Suppressor macrophage treated with lipopolysaccharide for 4 hours (primary cell): Measurements from ENCODE around the gene ZGPAT.

Source experiments
- DNase-seq: peaks from one replicate; pipeline ENCODE4 v3.0.0-alpha.2; 2020

ZGPAT gene

DNA sequence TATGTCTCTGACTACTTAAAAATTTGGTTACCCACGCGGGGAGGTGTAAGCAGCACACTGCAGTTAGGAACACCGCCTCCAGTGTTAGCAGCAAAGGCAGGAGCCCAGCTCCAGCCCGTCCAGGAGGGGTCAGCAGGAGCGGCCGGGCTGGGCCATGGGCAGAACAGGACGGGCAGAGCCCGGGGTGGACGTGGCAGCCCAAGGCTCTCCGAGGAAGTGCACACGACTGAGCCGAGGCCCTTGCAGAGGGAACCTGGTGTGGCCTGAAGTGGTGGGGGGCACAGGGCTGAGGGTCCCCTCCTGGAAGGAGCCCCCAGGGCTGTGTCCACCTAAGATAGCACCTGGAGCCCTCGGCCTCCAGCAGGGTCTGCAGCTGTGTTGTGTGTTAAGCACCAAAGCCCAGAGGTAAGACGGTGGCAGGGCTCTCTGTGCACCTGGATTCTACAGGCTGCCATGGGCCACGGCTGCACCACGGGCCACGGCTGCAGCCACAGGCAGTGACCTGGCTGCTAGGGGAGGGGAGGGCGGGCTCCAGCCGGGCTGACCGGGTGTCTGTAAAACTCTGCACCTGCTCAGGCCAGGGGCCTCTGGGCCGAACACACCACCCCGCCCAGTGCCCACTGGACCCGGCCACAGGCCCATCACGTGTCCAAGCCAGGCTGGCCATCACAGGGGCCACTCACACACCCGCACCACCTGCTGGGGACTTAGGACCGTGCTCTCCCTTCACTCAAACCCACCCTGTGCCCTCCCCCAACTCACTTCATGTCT lies 38.3 kb downstream of the ZGPAT start:
- no peak for DNase-seq

DNA sequence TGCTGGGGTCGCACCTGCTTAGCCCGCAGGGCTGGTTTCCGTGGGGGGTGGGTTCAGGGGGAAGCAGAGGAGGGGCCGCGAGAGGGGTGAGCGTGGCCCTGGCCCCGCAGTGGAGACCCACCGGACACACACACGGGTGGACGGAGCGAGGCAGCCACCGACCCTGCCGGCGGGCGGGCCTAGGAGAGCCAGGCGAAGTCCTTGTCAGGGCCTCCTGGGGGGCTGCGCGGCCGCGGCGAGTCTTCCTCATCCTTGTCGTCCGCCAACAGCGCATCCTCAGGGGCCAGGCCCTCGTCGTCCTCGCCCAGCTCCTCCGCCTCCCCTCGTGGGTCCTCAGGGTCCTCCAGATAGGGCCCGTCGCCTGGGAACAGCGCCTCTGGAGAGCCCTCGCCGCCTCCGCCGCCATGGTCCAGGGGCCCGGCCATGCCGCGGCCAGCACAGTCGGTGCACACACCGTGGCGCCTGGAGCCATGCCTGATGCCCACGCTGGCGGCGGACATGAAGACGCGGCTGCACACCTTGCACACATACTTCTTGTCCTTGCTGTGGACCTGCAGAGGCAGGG lies 39.0 kb downstream of the ZGPAT start:
- DNase-seq: no peak

DNA sequence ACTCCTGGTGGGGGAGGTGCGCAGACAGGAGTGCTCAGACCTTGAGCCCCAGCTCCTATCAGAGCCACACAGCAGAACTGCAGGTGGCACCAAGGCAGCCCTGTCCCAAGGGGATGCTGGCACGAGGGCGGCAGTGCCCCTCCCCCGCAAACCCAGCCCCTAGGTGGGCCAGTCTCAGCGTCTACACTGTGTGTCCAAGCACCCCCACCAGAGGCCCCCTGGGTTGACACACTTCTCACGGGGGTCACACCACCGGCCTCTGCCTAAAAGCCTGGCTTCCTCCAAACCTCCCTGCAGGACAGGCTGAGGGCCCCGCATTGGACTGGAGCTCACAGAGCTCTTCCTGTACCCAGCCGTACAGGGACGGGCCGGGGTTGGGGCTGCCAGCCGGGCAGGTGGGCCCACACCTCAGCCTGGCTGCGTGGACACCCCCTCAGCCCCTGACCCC lies 39.8 kb downstream of the ZGPAT start:
- DNase-seq: no peak

DNA sequence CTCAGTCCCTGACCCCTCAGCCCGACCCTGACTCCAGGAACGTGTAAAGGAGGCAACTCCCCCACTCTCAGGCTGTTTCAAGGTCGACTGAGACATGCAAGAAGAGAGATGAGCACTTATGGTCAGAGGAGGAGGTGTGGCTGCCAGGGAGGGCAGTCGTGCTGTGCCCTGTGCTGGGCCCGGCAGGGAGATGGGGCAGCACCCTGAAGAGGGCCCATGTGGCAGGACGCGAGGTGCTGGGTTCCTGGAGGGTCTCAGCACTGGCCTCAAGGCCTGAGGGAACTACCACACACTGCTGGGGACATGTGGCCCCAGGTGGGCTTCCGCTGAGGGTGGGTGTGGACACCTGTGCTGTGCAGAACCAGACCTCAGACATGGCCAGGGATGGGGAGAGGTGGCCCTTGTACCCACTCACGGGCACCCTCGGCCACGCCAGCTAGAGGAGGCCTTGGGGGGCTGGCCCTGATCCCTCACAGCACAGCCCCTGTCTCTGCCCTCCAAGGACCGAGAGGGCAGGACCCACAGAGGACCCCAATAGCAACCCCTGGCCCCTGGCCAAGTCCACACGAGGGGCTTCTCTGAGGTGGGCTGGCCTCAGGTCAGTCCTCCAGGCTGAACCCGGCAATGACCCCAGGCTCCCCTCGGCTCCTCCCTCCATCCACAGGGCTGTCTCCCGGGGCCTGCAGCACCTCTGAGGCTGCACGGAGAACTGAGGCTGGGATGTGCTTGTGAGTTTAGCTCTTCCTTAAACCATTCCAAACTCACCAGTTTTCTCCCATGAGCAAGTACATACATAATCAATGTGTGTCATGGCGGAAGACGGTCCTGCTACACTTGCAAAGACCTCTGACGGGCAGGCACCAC lies 40.5 kb downstream of the ZGPAT start:
- no peak for DNase-seq

DNA sequence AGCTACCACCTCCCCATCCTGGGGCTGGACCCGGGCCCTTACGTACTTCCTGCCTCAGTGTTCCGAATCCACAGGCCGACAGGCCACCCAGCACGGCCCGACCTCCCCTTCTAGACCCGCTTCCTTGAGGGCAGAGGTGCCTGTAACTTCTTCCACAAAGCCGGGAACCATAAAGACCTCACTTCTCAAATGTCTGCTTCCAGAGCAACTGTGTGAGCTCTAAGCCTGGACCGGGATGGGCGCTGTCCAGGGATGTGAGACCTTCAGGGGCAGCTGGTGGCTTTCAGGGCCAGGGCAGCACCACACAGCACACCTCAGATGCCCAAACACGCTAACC lies 41.1 kb downstream of the ZGPAT start:
- no peak for DNase-seq

DNA sequence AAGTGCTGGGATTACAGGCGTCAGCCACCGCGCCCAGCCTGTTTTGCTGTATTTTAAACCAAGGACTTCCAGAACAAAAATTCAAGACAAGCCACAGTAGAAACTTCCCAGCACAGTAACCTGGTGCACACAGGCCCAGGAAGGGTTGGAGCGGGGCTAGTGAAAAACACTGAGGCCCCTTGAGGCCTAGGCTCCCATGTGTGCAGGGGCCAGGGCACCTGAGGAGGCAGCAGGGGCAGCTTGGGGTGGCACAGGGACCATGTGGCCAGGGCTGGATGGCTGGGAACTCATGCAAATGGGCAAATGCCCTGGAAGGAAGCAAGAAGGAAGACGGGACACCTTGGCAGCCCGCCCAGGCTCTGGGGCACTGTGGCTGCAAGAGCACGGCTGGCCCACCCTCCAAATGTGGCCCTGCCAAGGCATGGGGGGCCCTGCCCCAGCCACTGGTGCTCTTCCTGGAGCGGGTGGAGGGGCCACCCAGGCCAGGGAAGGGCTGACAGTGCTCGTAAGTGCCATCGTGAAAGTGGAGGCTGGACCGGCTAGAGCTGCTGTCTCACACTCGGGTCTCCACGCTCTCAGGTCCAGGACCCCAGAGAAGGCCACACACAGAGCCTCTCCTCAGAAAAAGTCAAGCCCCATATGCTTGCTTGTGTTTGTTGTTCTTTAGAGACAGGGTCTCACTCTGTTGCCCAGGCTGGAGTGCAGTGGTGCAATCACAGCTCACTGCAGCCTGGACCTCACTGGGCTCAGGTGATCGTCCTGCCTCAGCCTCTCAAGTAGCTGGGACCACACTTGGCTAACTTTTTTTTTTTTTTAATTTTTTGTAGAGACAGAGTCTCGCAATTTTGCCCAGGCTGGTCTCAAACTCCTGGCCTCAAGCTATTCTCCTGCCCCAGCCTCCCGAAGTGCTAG lies 42.0 kb downstream of the ZGPAT start:
- no peak for DNase-seq

DNA sequence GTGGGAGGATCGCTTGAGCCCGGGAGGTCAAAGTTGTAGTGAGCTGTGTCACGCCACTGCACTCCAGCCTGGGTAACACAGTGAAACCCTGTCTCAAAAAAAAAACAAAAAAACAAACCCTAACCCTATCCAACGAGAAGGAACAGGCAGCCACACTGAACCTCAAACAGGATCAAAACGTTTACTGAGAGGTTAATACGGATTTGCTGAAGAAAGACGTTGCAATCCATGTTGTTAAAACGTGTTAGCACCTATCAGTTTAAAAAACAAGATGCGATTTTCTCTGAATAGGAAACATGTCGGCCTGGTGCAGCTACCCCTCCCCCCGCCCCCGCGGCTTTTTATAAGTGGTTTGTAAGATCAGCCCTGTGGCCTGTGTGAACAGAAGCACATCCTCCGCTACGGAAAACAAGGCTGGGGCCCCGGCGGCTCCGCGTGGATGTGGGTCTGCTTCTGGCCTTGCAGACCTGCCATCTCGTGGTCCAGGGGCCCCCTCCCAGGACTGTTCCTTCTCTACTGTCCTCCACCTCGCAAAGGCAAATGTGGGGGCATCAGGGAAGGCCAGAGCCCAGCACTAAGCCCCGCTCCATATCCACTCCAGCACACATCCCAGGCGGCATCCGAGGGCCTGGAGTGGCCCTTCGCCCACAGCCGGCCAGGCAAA lies 43.1 kb downstream of the ZGPAT start:
- DNase-seq: no peak

DNA sequence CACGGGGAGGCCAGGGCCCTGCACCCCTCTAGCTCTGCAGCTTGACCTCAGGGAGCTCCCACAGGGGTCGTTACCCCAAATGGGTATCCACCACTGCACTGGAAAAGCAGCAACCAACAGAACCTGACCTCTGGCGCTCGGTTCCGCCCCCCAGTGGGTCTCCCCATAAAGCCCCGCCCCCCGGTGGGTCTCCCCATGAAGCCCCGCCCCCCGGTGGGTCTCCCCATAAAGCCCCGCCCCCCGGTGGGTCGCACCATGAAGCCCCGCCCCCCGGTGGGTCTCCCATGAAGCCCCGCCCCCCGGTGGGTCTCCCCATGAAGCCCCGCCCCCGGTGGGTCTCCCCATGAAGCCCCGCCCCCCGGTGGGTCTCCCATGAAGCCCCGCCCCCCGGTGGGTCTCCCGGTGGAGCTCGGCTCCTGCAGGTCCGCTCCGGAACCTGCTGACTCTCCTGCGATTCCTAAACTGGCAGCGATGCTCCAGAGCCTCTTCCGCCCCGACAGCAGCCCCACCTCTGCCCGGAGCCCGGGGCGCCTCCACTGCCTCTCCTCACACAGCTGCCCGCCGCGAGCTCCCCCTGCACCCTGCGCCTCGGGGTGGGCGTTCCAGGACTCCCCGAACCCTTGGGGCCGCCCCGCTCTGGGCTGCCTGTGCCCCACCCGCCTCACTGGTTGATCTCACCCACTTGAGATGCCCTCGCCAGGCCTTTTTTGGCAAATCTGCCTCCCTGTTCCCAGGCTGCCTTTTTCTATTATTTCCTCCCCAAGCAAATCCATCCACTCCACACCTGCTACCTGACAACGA lies 43.8 kb downstream of the ZGPAT start:
- no peak for DNase-seq

DNA sequence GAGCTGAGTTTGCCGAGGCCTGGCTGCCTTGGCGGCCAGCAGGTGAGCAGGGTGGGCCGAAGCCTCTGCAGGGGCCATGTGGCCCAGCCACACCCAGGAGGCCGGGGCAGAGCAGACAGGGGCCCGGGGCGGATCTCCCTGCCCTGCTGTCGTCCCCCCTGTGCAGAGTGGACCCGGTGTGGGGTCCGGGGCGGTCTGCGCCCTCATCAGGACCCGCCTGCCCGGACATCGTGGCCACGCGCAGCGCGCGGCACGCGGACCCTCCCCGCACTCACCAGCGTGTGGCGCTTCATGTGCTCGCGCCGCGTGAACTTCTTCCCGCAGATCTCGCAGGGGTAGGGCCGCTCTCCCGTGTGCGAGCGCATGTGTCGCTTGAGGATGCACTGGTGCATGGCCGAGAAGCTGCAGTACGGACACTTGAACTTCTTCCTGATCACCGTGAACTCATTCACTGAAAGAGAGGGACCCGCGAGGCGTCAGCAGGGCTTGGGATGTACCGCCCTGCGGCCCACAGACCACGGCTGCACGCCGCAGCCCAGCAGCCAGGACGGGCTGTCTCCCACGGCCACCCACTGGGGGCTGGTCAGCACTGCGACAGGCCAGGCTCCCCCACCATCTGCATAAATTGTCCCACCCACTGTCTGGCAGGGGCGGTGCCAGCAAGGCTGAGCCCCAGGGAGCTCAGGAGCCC lies 44.7 kb downstream of the ZGPAT start:
- DNase-seq: no peak

DNA sequence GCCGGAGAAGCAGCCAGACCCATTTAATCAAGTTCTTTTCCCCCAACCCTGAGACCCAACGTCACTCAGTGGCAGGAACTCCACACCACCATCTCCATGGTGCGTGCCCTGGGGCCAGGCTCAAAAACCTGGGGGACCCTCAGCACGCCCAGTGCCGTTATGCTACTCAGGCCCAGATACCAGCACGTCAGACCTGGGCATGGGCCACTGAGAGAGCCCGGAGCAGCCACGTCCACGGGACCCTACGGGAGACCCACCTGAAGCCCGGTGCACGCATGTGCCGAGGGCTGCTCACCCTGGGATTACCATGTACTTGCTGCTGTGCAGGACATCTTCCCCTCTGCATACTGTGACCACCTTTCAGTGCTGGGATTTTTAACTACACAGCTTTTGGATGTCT lies 45.5 kb downstream of the ZGPAT start:
- DNase-seq: no peak

DNA sequence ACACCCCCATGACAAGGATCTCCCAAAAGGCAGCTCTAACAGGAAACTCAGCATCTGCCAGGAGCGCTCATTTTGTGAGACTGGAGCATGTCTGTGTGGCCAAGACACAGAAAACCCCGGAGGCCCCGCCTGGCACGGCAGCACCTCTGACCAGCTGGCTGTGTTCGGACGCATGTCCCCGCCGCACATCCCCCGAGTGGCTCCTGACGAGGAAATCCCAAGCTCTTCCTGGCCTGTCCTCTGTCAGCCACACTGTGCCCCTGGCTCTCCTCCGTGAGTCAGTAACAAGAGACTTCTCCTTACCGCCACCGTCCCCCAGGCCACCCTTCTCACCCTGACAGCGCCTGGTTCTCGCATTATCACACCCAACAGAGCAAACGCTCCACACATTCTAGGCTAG lies 46.2 kb downstream of the ZGPAT start:
- DNase-seq: no peak

DNA sequence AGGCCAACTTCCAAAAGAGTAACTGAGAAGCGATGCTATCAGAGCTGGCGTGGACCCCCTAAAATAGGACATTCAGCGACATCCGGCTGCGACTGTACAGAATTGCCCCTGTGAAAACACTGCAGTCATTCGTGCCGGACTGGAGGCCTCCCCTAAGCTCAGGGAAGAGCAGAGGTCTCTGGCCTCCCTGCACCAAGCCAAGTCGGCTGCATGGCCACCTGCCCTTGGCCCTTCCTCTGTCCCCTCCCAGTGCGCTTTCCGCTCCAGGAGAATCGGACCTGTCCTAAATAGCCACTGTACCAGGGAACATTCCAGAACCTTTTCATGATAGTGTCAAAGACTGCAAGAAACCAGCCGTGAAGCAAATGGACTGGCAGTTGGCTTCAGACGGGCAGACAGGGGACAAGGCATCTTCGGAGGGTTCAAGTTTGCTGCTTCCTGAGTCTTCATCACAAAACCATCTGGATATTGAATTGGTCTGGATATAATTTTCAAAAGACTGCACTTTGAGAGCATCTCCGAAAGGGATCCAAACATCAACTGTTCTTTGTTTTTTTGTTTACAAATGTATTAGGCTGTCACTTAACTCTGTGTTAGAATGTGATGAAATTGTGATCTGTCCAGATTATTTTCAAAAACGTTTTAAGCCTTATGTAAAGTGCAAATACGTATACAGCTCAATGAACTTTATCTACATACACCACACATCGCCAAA lies 48.3 kb downstream of the ZGPAT start:
- DNase-seq: no peak

DNA sequence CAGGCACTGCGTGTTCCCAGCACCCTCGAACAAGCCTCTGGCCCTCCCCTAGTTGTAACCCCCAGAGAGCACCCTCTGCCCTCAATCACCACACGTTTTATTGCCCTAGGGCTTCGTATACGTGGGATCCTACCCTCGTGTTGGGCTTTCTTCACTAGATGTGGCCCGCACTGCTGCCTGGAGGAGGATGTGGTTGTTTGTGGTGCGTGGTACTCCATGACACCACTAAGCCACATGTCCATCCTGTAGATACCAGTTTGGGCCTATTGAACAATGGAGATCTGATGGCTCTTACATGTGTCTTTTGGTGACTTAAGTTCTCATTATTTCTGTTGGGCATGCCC lies 48.8 kb downstream of the ZGPAT start:
- no peak for DNase-seq

DNA sequence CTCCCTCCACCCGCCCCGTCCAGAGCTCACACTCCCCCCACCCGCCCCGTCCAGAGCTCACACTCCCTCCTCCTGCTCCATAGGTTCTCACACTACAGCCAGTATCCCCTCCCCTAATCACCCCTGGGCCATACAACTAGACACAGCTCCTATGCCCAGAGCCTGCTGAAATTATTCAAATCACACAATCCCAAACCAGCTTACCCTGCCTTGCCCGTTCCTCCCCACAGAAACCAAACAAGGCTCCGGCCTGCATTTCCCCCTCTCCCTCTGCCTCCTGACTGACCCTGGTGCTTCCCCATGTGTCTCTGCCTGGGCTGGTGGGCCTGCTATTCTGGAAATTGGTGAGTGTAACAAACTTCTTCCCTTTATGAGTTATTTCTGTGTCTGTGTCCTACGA lies 50.3 kb downstream of the ZGPAT start:
- DNase-seq: no peak

DNA sequence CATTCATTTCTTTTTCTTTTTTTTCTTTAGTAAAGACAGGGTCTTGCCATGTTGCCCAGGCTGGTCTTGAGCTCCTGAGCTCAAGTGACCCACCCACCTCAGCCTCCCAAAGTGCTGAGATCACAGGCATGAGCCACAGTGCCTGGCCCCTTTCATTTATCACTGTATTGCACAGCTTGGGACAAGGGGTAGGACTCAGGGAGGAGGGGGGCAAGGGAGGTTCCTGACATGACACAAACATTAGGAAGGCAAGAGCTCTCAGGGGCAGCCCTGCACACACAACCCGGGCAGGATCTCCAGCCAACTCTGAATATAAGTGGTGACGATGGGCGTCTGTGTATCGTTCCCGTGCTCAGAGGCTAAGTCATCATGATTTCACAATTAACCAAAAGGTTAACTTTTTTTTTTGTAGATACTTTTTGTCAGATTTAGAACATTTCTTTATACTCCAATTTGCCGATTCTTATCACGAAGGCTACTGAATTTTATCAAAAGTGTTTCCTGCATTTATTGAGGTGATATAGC lies 51.6 kb downstream of the ZGPAT start:
- no peak for DNase-seq

DNA sequence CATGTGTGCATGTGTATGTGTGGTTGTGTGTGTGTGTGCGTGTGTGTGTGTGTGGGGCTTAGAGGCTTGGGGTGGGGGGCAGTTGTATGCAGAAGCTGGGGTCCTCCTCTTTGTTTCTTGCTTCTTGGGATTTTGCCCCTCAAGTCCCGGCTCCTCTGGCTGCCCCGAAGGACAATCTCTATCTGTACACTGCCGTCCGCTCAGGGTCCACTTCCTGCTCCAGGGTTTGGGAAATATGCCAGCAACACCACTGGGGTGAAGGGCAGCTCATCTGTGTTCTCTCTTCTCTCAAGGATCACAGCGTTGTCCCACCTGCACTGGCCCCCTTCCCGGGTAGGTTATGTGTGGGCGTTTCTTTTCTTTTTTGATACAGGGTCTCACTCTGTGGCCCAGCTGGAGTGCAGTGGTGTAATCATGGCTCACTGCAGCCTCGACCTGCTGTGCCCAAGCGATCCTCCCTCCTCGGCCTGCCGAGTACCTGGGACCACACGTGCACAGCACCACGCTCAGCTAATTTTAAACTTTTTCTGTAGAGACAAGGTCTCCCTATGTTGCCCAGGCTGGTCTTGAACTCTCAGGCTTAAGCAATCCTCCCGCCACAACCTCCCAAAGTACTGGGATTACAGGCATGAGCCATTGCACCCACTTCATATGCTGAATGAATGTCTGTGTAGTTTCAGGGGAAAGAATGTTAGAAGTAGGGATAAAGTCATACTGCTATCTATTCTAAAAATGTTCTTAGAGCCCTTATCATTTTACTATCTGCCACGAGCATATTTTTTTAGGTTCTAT lies 57.4 kb downstream of the ZGPAT start:
- no peak for DNase-seq

DNA sequence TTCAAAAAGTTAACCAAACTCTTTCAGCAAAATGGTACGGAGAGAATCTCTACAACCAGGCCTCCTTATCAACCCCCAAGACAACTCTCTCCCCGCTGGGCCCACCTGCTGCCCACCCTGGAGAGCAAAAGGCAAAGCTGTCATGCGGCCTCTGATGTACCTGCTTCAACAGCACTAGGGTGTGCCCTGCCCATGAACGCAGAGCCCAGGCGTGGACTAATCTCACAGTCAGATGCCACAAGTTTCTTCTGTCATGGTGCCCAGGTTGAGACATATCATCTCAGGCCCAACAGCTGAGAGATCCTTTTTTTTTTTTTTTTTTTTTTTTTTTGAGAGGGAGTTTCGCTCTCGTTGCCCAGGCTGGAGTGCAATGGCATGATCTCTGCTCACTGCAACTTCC lies 58.1 kb downstream of the ZGPAT start:
- DNase-seq: no peak

DNA sequence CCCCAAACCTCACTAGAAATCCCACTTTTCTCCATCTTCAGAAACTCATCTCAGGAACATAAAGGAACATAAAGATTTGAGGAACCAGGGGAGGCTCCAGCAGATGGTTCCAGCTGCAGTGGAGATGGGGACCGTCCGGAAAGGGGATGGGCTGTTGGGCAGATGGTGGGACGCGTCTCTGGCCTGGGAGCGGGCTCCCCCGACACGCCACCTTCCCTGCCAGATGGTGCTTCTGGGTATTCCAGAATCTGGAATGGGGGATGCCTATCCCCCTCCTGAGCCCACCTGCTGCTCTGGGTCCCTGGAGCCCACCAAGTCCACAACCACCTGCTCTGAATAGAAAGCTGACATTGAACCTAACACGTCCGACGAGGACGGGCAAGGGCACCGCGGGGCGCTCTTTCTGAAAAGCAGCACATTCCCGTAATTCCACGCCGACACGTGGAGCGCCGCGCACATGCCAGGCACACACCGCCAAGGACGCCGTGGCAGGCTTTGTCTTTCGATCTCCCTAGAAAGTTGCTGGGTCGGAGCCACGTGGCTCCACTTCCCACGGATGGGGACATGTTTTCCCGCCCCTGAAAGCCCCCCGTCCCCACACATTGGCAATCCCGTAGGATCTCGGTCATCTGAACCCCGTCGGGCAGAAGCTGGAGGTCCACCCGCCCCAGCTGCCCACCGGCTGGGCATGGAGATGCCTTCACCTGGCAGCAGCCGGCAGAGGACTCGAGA lies 59.0 kb downstream of the ZGPAT start:
- no peak for DNase-seq

DNA sequence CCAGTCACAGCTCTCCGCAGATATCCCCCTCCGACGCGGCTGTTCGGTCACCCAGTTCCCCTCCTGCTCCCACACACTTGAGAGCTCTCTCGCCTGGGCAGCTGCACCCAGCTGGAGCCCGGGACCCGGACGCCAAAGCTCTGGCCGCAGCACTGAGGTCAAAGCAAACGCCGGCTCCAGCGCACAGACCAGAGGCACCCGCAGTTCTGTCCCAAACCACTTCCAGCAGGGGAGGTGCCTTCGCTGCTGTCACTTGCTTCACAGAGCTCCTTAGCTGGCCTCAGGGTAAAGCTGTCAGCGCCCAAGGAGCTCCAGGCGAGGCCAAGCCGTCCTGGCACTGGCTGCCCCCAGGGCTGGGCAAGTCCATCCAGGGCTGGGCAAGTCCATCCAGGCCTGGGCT lies 59.6 kb downstream of the ZGPAT start:
- DNase-seq: no peak
